HepG2 (cell line): ENCODE data around the gene GSK3B. TPM values are rescaled to one million over a fixed set of nuclear protein-coding genes. Genes with fewer than 3 reads are reported as not detected.
A peak's percentile ranks its signal among the peaks of the same experiment; 100 is the strongest.

Experiments used
- AGO1 ChIP-seq: fragments of 200-400 bp; formaldehyde crosslinking; IDR thresholded peaks from 2 replicates; pipeline ENCODE4 v1.6.1; 2017; ENCODE audit warnings: mild to moderate bottlenecking, low read depth, low read length, moderate library complexity; ENCODE audit not compliant: poor library complexity, severe bottlenecking
- HDAC1 ChIP-seq: sonication (generic); formaldehyde crosslinking; IDR thresholded peaks from 2 replicates; pipeline ENCODE4 v1.5.1; 2020; ENCODE audit warnings: mild to moderate bottlenecking, missing genetic modification reagents
- KLF6 ChIP-seq: IDR thresholded peaks from 2 replicates; pipeline ENCODE4 v1.8.0; 2016; ENCODE audit warnings: missing biosample characterization, missing genetic modification reagents
- MTF1 ChIP-seq: sonication (generic); formaldehyde crosslinking; IDR thresholded peaks from 2 replicates; pipeline ENCODE4 v1.5.0; 2020; ENCODE audit warnings: missing genetic modification reagents
- NONO ChIP-seq, 2 experiments: fragments of 450-650 bp in 1 of 2; sonication (generic) in 1 of 2; formaldehyde crosslinking in 1 of 2; IDR thresholded peaks in 1 of 2; conservative IDR thresholded peaks in 1 of 2; 2 replicates each; pipeline versions ENCODE4 v1.6.1 to v1.8.0; 2017 to 2022; ENCODE audit warnings: mild to moderate bottlenecking in 1 of 2, missing genetic modification reagents in 1 of 2, moderate library complexity in 1 of 2
- NR1H2 ChIP-seq: sonication (generic); formaldehyde crosslinking; IDR thresholded peaks from 2 replicates; pipeline ENCODE4 v1.8.1; 2022; ENCODE audit warnings: low read depth, missing genetic modification reagents, borderline replicate concordance
- PAF1 ChIP-seq: IDR thresholded peaks from 2 replicates; pipeline ENCODE4 v1.6.1; 2016; ENCODE audit warnings: missing genetic modification reagents, missing compliant biosample characterization
- RBFOX2 ChIP-seq: fragments of 200-400 bp; formaldehyde crosslinking; IDR thresholded peaks from 2 replicates; pipeline ENCODE4 v1.6.1; 2017; ENCODE audit warnings: low read depth, mild to moderate bottlenecking, low read length
- SMARCC2 ChIP-seq: fragments of 450-650 bp; IDR thresholded peaks from 2 replicates; pipeline ENCODE4 v1.6.1; 2017; ENCODE audit warnings: antibody characterized with exemption, mild to moderate bottlenecking
- SRSF1 ChIP-seq: fragments of 200-400 bp; formaldehyde crosslinking; optimal IDR thresholded peaks from 2 replicates; pipeline ENCODE3; 2017; ENCODE audit warnings: mild to moderate bottlenecking, low read depth, low read length, moderate library complexity
- TEF ChIP-seq: sonication (generic); formaldehyde crosslinking; IDR thresholded peaks from 2 replicates; pipeline ENCODE4 v1.5.0; 2020; ENCODE audit warnings: missing genetic modification reagents
- YY1 ChIP-seq: IDR thresholded peaks from 2 replicates; pipeline ENCODE4 v1.6.1; 2011; ENCODE audit warnings: low read length, low read depth, moderate library complexity, mild to moderate bottlenecking; ENCODE audit not compliant: insufficient read depth, insufficient replicate concordance
- ZBTB1 ChIP-seq: sonication (generic); formaldehyde crosslinking; IDR thresholded peaks from 2 replicates; pipeline ENCODE4 v1.4.0; 2020; ENCODE audit warnings: missing genetic modification reagents, borderline replicate concordance
- ZBTB3 ChIP-seq: sonication (generic); formaldehyde crosslinking; IDR thresholded peaks from 2 replicates; pipeline ENCODE4 v1.4.0; 2020; ENCODE audit warnings: low read depth, mild to moderate bottlenecking, moderate library complexity, missing genetic modification reagents, borderline replicate concordance
- ZNF160 ChIP-seq: sonication (generic); formaldehyde crosslinking; IDR thresholded peaks from 2 replicates; pipeline ENCODE4 v1.8.0; 2022; ENCODE audit warnings: mild to moderate bottlenecking, inconsistent platforms, missing genetic modification reagents
- ZNF329 ChIP-seq: sonication (generic); formaldehyde crosslinking; IDR thresholded peaks from 2 replicates; pipeline ENCODE4 v1.9.0; 2021; ENCODE audit warnings: low read depth, mild to moderate bottlenecking, missing genetic modification reagents
- ZNF446 ChIP-seq: sonication (generic); formaldehyde crosslinking; IDR thresholded peaks from 2 replicates; pipeline ENCODE4 v1.5.0; 2020; ENCODE audit warnings: mild to moderate bottlenecking, missing genetic modification reagents
- ZNF580 ChIP-seq: IDR thresholded peaks from 2 replicates; pipeline ENCODE4 v1.6.1; 2016; ENCODE audit warnings: low read depth, borderline replicate concordance
- ZNF777 ChIP-seq: sonication (generic); formaldehyde crosslinking; IDR thresholded peaks from 2 replicates; pipeline ENCODE4 v1.4.0; 2020; ENCODE audit warnings: missing genetic modification reagents
- ZSCAN21 ChIP-seq: sonication (generic); formaldehyde crosslinking; IDR thresholded peaks from 2 replicates; pipeline ENCODE4 v1.8.0; 2022; ENCODE audit warnings: mild to moderate bottlenecking, missing genetic modification reagents, moderate library complexity, borderline replicate concordance
- polyA plus RNA-seq, 8 experiments: library from polyadenylated mRNA; depleted of rRNA in 3 of 8; stranded (reverse) in 7 of 8; unstranded in 1 of 8; fragments of >200 nt; fragmentation: Illumina TruSeq in 4 of 8; extraction: Trizol in 4 of 8; gene quantifications; 2 replicates each; pipeline versions ENCODE4 v1.2.1 to v1.2.3, GENCODE V29; 2011 to 2016; ENCODE audit warnings: low read depth in 4 of 8, missing spikeins in 1 of 8, mixed read lengths in 1 of 8; ENCODE audit not compliant: insufficient read depth in 1 of 8
- total RNA-seq, 5 experiments: library from RNA; depleted of rRNA; stranded (reverse); fragments of >200 nt; fragmentation: Illumina TruSeq; extraction: Trizol; gene quantifications; 2 replicates each; pipeline ENCODE4 v1.2.3, GENCODE V29; 2016; ENCODE audit warnings: low read depth in 1 of 5
- TF ChIP-seq, protein P1 (sequence below): sonication (generic); formaldehyde crosslinking; IDR thresholded peaks from 2 replicates; pipeline ENCODE4 v1.5.0; 2020; ENCODE audit warnings: mild to moderate bottlenecking, missing genetic modification reagents
- TF ChIP-seq, protein P2 (sequence below): sonication (generic); formaldehyde crosslinking; IDR thresholded peaks from 2 replicates; pipeline ENCODE4 v1.8.1; 2023; ENCODE audit warnings: mild to moderate bottlenecking, missing genetic modification reagents
- TF ChIP-seq, protein P3 (sequence below): sonication (generic); formaldehyde crosslinking; IDR thresholded peaks from 2 replicates; pipeline ENCODE4 v1.5.0; 2020; ENCODE audit warnings: missing genetic modification reagents

Gene GSK3B
- total and polyA plus RNA-seq, 2 of the 13 experiments (the other 11 are each of a cell fraction or from before 2014, with no cell fraction given): 22.3 to 30.1 TPM

DNA sequence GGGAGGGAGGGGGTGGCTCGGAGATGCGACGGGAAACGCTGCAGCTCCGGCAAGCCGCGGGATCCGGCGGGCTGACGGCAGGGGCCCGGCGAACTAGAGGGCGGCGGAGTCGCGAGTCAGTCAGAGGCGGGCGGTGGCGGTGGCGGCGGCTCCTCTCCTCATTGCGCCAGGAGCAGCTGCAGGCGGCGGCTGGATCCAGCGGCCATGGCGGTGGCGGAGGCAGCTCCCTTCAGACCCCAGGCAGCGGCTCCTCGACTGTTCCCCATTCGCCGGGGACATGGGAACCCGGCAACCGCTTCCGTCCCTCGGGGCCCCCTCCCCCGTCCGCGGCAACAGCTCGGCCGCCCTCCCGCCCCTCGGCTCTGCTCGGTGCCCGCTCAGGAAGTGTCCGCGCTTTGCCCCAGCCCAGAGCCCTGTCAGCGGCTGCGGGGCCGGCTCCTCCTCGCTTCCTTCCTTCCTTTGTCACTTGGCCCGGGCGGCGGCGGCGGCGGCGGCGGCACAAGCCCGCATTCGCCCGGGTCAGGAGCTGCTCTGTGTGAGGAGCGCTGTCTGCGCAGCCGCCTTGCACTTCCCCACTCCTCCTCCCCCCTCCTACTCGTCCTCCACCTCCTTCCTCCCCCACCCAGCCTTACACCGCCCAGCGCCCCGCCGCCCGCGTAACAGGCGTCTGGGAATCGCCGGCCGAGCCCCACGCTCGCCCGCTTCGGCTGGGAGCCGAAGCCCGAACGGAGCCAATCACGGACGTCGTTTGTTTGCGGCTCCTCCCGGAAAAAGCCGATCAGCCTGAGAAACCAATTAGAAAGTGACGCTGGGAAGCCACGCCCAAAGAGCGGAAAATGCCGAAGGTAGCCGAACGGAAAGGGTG is at the start of gene GSK3B (continued):
- TF ChIP-seq ZBTB1 (CRISPR knock-in tag) (no peak), RBFOX2 (peak; percentile 81), ZNF777 (CRISPR knock-in tag) (peak; percentile 77), NONO (IDR thresholded peaks at IDR 0.05) (no peak), NONO (CRISPR knock-in tag; conservative IDR thresholded peaks at IDR 0.05) (peak; percentile 50; the same call in 1 of the 2 replicates), AGO1 (peak; percentile 99), HDAC1 (CRISPR knock-in tag) (peak; percentile 52; the same call in 1 of the 2 replicates), ZBTB3 (0 out of 2 replicates have a peak, but pooled peaks have one; percentile 10), SRSF1 (peak; percentile 99), YY1 (peak; percentile 85), ZNF160 (CRISPR knock-in tag) (0 out of 2 replicates have a peak, but pooled peaks have one; percentile 44), ZNF580 (0 out of 2 replicates have a peak, but pooled peaks have one; percentile 24), ZNF446 (CRISPR knock-in tag) (peak; percentile 72; the same call in 1 of the 2 replicates), TEF (CRISPR knock-in tag) (no peak), ZSCAN21 (CRISPR knock-in tag) (peak; percentile 21; the same call in 1 of the 2 replicates), NR1H2 (CRISPR knock-in tag) (no peak), PAF1 (CRISPR knock-in tag) (no peak), MTF1 (CRISPR knock-in tag) (no peak), KLF6 (CRISPR knock-in tag) (0 out of 2 replicates have a peak, but pooled peaks have one; percentile 64), SMARCC2 (no peak), ZNF329 (CRISPR knock-in tag) (no peak)
- TF ChIP-seq, protein P1, sequence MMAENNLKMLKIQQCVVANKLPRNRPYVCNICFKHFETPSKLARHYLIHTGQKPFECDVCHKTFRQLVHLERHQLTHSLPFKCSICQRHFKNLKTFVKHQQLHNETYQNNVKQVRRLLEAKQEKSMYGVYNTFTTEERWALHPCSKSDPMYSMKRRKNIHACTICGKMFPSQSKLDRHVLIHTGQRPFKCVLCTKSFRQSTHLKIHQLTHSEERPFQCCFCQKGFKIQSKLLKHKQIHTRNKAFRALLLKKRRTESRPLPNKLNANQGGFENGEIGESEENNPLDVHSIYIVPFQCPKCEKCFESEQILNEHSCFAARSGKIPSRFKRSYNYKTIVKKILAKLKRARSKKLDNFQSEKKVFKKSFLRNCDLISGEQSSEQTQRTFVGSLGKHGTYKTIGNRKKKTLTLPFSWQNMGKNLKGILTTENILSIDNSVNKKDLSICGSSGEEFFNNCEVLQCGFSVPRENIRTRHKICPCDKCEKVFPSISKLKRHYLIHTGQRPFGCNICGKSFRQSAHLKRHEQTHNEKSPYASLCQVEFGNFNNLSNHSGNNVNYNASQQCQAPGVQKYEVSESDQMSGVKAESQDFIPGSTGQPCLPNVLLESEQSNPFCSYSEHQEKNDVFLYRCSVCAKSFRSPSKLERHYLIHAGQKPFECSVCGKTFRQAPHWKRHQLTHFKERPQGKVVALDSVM (CRISPR knock-in tag): no peak
- TF ChIP-seq, protein P2, sequence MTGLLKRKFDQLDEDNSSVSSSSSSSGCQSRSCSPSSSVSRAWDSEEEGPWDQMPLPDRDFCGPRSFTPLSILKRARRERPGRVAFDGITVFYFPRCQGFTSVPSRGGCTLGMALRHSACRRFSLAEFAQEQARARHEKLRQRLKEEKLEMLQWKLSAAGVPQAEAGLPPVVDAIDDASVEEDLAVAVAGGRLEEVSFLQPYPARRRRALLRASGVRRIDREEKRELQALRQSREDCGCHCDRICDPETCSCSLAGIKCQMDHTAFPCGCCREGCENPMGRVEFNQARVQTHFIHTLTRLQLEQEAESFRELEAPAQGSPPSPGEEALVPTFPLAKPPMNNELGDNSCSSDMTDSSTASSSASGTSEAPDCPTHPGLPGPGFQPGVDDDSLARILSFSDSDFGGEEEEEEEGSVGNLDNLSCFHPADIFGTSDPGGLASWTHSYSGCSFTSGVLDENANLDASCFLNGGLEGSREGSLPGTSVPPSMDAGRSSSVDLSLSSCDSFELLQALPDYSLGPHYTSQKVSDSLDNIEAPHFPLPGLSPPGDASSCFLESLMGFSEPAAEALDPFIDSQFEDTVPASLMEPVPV (CRISPR knock-in tag): peak; percentile 47; the same call in 1 of the 2 replicates
- TF ChIP-seq, protein P3, sequence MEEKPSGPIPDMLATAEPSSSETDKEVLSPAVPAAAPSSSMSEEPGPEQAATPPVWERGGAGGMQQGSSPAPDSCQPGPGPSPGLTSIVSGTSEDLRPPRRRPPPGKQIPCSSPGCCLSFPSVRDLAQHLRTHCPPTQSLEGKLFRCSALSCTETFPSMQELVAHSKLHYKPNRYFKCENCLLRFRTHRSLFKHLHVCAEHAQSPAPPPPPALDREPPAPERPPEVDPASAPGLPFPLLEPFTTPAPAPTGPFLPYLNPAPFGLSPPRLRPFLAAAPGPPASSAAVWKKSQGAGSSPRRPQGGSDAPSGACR (CRISPR knock-in tag): 0 out of 2 replicates have a peak, but pooled peaks have one; percentile 69
